ENCODE data around the gene BATF2.

GRCh38 chr11:65040847-65041622, 44.3 kb upstream of the BATF2 start, which contains the start of gene SAC3D1:
- TF ChIP-seq POLR2AphosphoS5 (IDR thresholded peaks at IDR 0.05), result peak; percentile 58
- peak in 1 of 4 experiments; percentile 12 for TF ChIP-seq CTCF (IDR thresholded peaks at IDR 0.05)
